ENCODE data around the gene RUNDC1.

DNA sequence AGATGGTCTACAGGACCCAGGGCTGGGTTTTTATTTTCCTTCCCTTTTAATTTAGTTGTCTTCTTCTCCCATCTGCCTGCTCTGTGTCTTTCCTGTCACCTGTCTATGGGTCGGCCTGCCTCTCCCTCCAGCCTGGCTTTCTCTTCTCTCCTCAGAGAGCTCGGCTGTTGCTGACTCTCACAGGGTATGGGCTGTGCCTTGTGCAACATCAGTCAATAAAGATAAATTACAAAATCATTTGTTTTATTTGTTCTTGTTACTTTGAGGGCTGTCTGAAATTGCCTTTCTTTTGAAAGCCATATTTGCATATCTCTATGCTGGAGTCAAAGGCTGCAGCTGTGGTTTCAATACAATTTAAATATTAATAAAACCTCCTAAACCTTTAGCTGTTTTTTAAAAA is 60.3 kb downstream of the RUNDC1 start:
- TF ChIP-seq, protein P1, sequence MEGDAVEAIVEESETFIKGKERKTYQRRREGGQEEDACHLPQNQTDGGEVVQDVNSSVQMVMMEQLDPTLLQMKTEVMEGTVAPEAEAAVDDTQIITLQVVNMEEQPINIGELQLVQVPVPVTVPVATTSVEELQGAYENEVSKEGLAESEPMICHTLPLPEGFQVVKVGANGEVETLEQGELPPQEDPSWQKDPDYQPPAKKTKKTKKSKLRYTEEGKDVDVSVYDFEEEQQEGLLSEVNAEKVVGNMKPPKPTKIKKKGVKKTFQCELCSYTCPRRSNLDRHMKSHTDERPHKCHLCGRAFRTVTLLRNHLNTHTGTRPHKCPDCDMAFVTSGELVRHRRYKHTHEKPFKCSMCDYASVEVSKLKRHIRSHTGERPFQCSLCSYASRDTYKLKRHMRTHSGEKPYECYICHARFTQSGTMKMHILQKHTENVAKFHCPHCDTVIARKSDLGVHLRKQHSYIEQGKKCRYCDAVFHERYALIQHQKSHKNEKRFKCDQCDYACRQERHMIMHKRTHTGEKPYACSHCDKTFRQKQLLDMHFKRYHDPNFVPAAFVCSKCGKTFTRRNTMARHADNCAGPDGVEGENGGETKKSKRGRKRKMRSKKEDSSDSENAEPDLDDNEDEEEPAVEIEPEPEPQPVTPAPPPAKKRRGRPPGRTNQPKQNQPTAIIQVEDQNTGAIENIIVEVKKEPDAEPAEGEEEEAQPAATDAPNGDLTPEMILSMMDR (conservative IDR thresholded peaks at IDR 0.05; ENCODE audit: low read depth in 2 of 2) = no peak
- TF ChIP-seq POLR2AphosphoS5 (IDR thresholded peaks at IDR 0.05; ENCODE audit: low read depth) (no peak), EZH2 (IDR thresholded peaks at IDR 0.05; ENCODE audit: low read depth, unreplicated experiment) (no peak), CREB1 (CRISPR knock-in tag; IDR thresholded peaks at IDR 0.05; ENCODE audit: low read depth) (no peak), ZNF331 (CRISPR knock-in tag; IDR thresholded peaks at IDR 0.05; ENCODE audit: low read depth) (no peak), NANOG (IDR thresholded peaks at IDR 0.05; ENCODE audit: borderline replicate concordance) (no peak), JUNB (IDR thresholded peaks at IDR 0.05; ENCODE audit: unreplicated experiment) (no peak), EZH2phosphoT487 (IDR thresholded peaks at IDR 0.05; ENCODE audit: unreplicated experiment) (no peak)
- TF ChIP-seq, protein P2, sequence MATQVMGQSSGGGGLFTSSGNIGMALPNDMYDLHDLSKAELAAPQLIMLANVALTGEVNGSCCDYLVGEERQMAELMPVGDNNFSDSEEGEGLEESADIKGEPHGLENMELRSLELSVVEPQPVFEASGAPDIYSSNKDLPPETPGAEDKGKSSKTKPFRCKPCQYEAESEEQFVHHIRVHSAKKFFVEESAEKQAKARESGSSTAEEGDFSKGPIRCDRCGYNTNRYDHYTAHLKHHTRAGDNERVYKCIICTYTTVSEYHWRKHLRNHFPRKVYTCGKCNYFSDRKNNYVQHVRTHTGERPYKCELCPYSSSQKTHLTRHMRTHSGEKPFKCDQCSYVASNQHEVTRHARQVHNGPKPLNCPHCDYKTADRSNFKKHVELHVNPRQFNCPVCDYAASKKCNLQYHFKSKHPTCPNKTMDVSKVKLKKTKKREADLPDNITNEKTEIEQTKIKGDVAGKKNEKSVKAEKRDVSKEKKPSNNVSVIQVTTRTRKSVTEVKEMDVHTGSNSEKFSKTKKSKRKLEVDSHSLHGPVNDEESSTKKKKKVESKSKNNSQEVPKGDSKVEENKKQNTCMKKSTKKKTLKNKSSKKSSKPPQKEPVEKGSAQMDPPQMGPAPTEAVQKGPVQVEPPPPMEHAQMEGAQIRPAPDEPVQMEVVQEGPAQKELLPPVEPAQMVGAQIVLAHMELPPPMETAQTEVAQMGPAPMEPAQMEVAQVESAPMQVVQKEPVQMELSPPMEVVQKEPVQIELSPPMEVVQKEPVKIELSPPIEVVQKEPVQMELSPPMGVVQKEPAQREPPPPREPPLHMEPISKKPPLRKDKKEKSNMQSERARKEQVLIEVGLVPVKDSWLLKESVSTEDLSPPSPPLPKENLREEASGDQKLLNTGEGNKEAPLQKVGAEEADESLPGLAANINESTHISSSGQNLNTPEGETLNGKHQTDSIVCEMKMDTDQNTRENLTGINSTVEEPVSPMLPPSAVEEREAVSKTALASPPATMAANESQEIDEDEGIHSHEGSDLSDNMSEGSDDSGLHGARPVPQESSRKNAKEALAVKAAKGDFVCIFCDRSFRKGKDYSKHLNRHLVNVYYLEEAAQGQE (IDR thresholded peaks at IDR 0.05; ENCODE audit: unreplicated experiment) = no peak
- TF ChIP-seq, protein P3, sequence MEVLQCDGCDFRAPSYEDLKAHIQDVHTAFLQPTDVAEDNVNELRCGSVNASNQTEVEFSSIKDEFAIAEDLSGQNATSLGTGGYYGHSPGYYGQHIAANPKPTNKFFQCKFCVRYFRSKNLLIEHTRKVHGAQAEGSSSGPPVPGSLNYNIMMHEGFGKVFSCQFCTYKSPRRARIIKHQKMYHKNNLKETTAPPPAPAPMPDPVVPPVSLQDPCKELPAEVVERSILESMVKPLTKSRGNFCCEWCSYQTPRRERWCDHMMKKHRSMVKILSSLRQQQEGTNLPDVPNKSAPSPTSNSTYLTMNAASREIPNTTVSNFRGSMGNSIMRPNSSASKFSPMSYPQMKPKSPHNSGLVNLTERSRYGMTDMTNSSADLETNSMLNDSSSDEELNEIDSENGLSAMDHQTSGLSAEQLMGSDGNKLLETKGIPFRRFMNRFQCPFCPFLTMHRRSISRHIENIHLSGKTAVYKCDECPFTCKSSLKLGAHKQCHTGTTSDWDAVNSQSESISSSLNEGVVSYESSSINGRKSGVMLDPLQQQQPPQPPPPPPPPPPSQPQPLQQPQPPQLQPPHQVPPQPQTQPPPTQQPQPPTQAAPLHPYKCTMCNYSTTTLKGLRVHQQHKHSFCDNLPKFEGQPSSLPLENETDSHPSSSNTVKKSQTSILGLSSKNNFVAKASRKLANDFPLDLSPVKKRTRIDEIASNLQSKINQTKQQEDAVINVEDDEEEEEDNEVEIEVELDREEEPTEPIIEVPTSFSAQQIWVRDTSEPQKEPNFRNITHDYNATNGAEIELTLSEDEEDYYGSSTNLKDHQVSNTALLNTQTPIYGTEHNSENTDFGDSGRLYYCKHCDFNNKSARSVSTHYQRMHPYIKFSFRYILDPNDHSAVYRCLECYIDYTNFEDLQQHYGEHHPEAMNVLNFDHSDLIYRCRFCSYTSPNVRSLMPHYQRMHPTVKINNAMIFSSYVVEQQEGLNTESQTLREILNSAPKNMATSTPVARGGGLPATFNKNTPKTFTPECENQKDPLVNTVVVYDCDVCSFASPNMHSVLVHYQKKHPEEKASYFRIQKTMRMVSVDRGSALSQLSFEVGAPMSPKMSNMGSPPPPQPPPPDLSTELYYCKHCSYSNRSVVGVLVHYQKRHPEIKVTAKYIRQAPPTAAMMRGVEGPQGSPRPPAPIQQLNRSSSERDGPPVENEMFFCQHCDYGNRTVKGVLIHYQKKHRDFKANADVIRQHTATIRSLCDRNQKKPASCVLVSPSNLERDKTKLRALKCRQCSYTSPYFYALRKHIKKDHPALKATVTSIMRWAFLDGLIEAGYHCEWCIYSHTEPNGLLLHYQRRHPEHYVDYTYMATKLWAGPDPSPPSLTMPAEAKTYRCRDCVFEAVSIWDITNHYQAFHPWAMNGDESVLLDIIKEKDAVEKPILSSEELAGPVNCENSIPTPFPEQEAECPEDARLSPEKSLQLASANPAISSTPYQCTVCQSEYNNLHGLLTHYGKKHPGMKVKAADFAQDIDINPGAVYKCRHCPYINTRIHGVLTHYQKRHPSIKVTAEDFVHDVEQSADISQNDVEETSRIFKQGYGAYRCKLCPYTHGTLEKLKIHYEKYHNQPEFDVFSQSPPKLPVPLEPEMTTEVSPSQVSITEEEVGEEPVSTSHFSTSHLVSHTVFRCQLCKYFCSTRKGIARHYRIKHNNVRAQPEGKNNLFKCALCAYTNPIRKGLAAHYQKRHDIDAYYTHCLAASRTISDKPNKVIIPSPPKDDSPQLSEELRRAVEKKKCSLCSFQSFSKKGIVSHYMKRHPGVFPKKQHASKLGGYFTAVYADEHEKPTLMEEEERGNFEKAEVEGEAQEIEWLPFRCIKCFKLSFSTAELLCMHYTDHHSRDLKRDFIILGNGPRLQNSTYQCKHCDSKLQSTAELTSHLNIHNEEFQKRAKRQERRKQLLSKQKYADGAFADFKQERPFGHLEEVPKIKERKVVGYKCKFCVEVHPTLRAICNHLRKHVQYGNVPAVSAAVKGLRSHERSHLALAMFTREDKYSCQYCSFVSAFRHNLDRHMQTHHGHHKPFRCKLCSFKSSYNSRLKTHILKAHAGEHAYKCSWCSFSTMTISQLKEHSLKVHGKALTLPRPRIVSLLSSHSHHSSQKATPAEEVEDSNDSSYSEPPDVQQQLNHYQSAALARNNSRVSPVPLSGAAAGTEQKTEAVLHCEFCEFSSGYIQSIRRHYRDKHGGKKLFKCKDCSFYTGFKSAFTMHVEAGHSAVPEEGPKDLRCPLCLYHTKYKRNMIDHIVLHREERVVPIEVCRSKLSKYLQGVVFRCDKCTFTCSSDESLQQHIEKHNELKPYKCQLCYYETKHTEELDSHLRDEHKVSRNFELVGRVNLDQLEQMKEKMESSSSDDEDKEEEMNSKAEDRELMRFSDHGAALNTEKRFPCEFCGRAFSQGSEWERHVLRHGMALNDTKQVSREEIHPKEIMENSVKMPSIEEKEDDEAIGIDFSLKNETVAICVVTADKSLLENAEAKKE (CRISPR knock-in tag; IDR thresholded peaks at IDR 0.05) = no peak

Measured in GM23338 (cell line).